Upper lobe of left lung (tissue), 6 donors: ENCODE data around the gene DTNA. TPM values are rescaled to one million over a fixed set of nuclear protein-coding genes. Genes with fewer than 3 reads are reported as not detected.
"Not testable (repeated sequence)": the region's sequence is repeated elsewhere in the genome, so short reads cannot be mapped to it uniquely, and the experiment has no call there.

Experiments used
- ATAC-seq, 2 donors: fragments of 200-7000 bp; cut with Tn5 transposase; one replicate each; pipeline ENCODE4 v1.9.1; 2022; ENCODE audit warnings: mild to moderate bottlenecking in 2 of 2, moderate library complexity in 2 of 2; ENCODE audit not compliant: low FRiP score in 2 of 2
- DNase-seq, 2 donors: peaks; one replicate each; pipeline ENCODE4 v3.0.0-alpha.2; 2019 to 2020
- H3K27ac ChIP-seq, 4 donors: fragments of 200-600 bp; sonication (generic); one replicate each; pipeline ENCODE4 v1.5.1; 2016 to 2019
- H3K27me3 ChIP-seq, 4 donors: fragments of 200-600 bp; sonication (generic); one replicate each; pipeline ENCODE4 v1.5.1; 2017 to 2019
- H3K36me3 ChIP-seq, 4 donors: fragments of 200-600 bp; sonication (generic); one replicate each; pipeline ENCODE4 v1.5.1; 2016 to 2019
- H3K4me1 ChIP-seq, 4 donors: fragments of 200-600 bp; sonication (generic); one replicate each; pipeline ENCODE4 v1.5.1; 2018 to 2019
- H3K4me3 ChIP-seq, 4 donors: fragments of 200-600 bp; sonication (generic); one replicate each; pipeline ENCODE4 v1.5.1; 2017 to 2019; ENCODE audit warnings: mild to moderate bottlenecking in 2 of 4, moderate library complexity in 1 of 4
- H3K9me3 ChIP-seq, 4 donors: fragments of 200-600 bp; sonication (generic); one replicate each; pipeline ENCODE4 v1.5.1; 2018 to 2019
- CTCF ChIP-seq, 6 experiments: fragments of 450-650 bp in 4 of 6; fragments of 200-600 bp in 2 of 6; sonication (generic) in 2 of 6; IDR thresholded peaks; one replicate each; pipeline ENCODE4 v1.5.1; 2016 to 2019; ENCODE audit warnings: antibody characterized with exemption in 6 of 6
- EP300 ChIP-seq, 4 donors: sonication (generic); formaldehyde crosslinking; IDR thresholded peaks; one replicate each; pipeline ENCODE4 v1.5.1; 2017; ENCODE audit warnings: antibody characterized with exemption in 4 of 4, control low read depth in 2 of 4
- POLR2A ChIP-seq, 4 donors: fragments of 450-650 bp; IDR thresholded peaks; one replicate each; pipeline ENCODE4 v1.5.1; 2016 to 2017; ENCODE audit warnings: antibody characterized with exemption in 4 of 4, mild to moderate bottlenecking in 2 of 4
- POLR2AphosphoS5 ChIP-seq, 2 donors: sonication (generic); formaldehyde crosslinking; IDR thresholded peaks; one replicate each; pipeline ENCODE4 v1.5.1; 2017; ENCODE audit warnings: antibody characterized with exemption in 2 of 2
- WGBS, 2 donors: methylation state at CpG; one replicate each; pipeline ENCODE4 v1.1.5; 2017 to 2018; 5-methylcytosine and 5-hydroxymethylcytosine counted together
- total RNA-seq, 6 donors: library from RNA; depleted of rRNA in 4 of 6; stranded (reverse); fragments of >200 nt in 4 of 6; gene quantifications; one replicate each; pipeline versions ENCODE4 v1.1.0 to v1.2.1, GENCODE V29; 2016 to 2021
- donor health status: DM: no; HTN: no; CAD: no; lungs with moderate emphysema.
- donor health status: DM: no; HTN: yes; CAD: no; lungs with severe emphysema.

DTNA gene
- total RNA-seq, 6 donors from 2014 or later = 7.2 to 25.1 (median 16.7) TPM

- 11 to 32% methylated on average over 4 of the region's 4 CpGs for WGBS, 2 donors
- TF ChIP-seq POLR2A (IDR thresholded peaks at IDR 0.05) (no peak), EP300 (IDR thresholded peaks at IDR 0.05) (no peak), CTCF (IDR thresholded peaks at IDR 0.05) (no peak), POLR2AphosphoS5 (IDR thresholded peaks at IDR 0.05) (no peak)
- H3K4me3 ChIP-seq = no peak overlapping the region
- no peaks in the 10 kb centered on the region for H3K9me3 ChIP-seq
- peaks cover 7 to 16% (median 11%) of the 10 kb centered on the region in 4 donors for H3K4me1 ChIP-seq
- DNase-seq = peak in 1 of 2 donors; percentile 28
- no peaks in the 10 kb centered on the region for H3K27me3 ChIP-seq
- ATAC-seq = peak in 1 of 2 donors; percentile 56
- H3K27ac ChIP-seq = no peak overlapping the region
- no peaks in the 10 kb centered on the region for H3K36me3 ChIP-seq
These were observed 2.4 kb upstream of the DTNA start for GRCh38 chr18:34707670-34708069.

GRCh38 chr18:34709104-34709503 lies 994 bp upstream of the DTNA start:
- Histone ChIP-seq H3K27me3 (no peaks in the 10 kb centered on the region), H3K27ac (peak overlapping the region in 3 of 4 donors; percentile 4 to 65 (median 21)), H3K9me3 (no peaks in the 10 kb centered on the region), H3K36me3 (no peaks in the 10 kb centered on the region), H3K4me1 (peaks cover 7 to 16% (median 11%) of the 10 kb centered on the region in 4 donors), H3K4me3 (no peak overlapping the region)
- DNase-seq (no peak), ATAC-seq (peak; percentile 65 to 83)
- WGBS, 2 donors = 55 to 79% methylated on average over 3 of the region's 3 CpGs
- no peak for TF ChIP-seq CTCF (IDR thresholded peaks at IDR 0.05)
- peak; percentile 28 to 66 for TF ChIP-seq POLR2AphosphoS5 (IDR thresholded peaks at IDR 0.05)
- TF ChIP-seq EP300 (IDR thresholded peaks at IDR 0.05) = peak in 1 of 4 donors; percentile 34
- no peak for TF ChIP-seq POLR2A (IDR thresholded peaks at IDR 0.05)

DNA sequence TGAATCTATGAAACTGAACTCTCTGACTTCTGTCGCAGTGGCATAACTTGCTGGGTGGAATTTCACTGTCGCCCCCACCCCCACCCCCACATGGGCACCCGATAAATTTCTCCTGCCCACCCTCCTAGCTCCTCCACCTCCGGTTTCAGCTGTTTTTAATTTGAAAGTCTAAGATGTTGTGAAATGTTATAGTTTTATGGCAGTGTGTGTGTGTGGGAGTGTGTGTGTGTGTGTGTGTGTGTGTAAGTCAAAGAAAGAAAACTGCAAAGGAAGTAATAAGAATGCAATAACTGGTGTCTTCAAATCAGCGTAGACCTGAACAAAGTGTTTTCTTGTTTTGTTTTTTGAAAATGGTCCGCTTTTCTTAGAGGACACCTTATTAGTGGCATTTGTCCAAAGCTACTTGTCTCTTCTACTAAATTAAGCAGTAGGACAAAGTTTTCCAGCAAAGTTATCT lies 388 bp downstream of the DTNA start:
- H3K27ac ChIP-seq = peak overlapping the region in 2 of 4 donors; percentile 44 to 54
- DNase-seq (no peak), ATAC-seq (peak in 1 of 2 donors; percentile 11)
- no peaks in the 10 kb centered on the region for H3K9me3 ChIP-seq
- H3K27me3 ChIP-seq = no peaks in the 10 kb centered on the region
- no peaks in the 10 kb centered on the region for H3K36me3 ChIP-seq
- no peak for TF ChIP-seq POLR2A (IDR thresholded peaks at IDR 0.05)
- TF ChIP-seq POLR2AphosphoS5 (IDR thresholded peaks at IDR 0.05) = no peak
- no peak for TF ChIP-seq CTCF (IDR thresholded peaks at IDR 0.05)
- TF ChIP-seq EP300 (IDR thresholded peaks at IDR 0.05) = no peak
- 36 to 43% methylated on average over 6 of the region's 6 CpGs for WGBS, 2 donors
- H3K4me1 ChIP-seq = peaks cover 7 to 16% (median 11%) of the 10 kb centered on the region in 4 donors
- H3K4me3 ChIP-seq = peak overlapping the region in 2 of 4 donors; percentile 22 to 27

DNA sequence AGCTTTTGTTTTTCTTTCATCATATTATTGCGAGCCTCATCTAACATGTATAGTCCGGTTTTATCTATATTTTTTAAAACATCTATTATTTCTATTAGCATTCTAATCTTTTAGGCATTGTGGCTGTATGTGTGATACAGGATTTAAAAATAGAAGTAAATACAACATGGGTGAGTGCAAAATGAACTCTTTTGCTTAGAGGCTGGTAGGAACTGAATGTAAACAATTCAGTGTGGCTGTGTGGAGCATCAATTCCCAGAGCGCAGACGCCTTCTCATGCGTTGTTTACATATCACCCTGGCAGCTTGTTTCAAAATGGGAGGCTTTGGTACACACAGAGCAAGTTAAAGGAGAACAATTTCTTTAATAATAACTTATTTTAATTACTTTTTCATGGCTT lies 836 bp downstream of the DTNA start:
- Histone ChIP-seq H3K36me3 (no peaks in the 10 kb centered on the region), H3K9me3 (no peaks in the 10 kb centered on the region), H3K4me3 (peak overlapping the region in 2 of 4 donors; percentile 22 to 27), H3K27ac (no peak overlapping the region), H3K4me1 (peaks cover 7 to 16% (median 11%) of the 10 kb centered on the region in 4 donors), H3K27me3 (no peaks in the 10 kb centered on the region)
- ATAC-seq (no peak), DNase-seq (no peak)
- TF ChIP-seq POLR2A (IDR thresholded peaks at IDR 0.05) (no peak), POLR2AphosphoS5 (IDR thresholded peaks at IDR 0.05) (no peak), CTCF (IDR thresholded peaks at IDR 0.05) (no peak), EP300 (IDR thresholded peaks at IDR 0.05) (no peak)
- 50 to 58% methylated on average over 5 of the region's 5 CpGs for WGBS, 2 donors

DNA sequence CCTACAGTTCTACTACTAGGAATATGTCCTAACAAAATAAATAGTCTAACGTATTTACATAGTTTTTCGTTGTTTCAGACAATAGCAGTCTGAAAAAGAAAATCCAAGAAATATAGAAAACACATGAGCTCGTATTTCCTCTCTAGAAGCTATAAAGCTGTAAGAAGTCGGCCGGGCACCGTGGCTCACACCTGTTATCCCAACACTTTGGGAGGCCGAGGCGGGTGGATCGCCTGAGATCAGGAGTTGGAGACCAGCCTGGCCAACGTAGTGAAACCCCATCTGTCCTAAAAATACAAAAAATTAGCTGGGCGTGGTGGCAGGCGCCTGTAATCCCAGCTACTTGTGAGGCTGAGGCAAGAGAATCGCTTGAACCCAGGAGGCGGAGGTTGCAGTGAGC lies 6.0 kb downstream of the DTNA start:
- peak in 1 of 2 donors; percentile 21 for DNase-seq
- 94 to 95% methylated on average over 14 of the region's 14 CpGs for WGBS, 2 donors
- H3K36me3 ChIP-seq, H3K9me3 ChIP-seq, ATAC-seq, H3K27ac ChIP-seq, H3K4me3 ChIP-seq, H3K4me1 ChIP-seq, H3K27me3 ChIP-seq: not testable (repeated sequence)
